Stimulated activated CD4-positive, alpha-beta T cell treated with anti-CD3 and anti-CD28 coated beads, Interleukin-4, amount 100 ng/mL, for 24 hours (primary cell): Measurements from ENCODE around the gene UBE3D.
"Not testable (repeated sequence)": the region's sequence is repeated elsewhere in the genome, so short reads cannot be mapped to it uniquely, and the experiment has no call there.

Experiments used
- DNase-seq: peaks from one replicate; pipeline ENCODE4 v3.0.0-alpha.2; 2020

Gene UBE3D

DNA sequence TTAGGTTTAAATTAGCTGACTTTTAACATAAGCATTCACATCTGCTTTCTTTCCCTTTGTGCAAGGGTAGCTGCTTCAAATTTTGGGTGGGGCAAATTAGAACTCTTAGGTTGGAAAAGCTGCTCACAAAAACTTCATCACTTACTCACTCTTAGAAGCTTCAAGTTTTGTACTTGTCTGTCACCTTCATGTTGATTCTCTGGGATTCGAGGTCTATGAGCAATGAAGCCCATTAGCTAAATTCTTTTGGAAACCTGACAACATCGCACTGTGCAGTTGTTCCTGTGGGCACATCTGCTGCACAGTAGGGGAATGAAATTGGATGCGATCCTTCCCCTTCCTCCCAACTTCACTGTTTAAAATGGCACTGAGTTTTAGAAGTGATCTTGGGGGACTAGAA is 156.1 kb downstream of the UBE3D start:
- no peak for DNase-seq

DNA sequence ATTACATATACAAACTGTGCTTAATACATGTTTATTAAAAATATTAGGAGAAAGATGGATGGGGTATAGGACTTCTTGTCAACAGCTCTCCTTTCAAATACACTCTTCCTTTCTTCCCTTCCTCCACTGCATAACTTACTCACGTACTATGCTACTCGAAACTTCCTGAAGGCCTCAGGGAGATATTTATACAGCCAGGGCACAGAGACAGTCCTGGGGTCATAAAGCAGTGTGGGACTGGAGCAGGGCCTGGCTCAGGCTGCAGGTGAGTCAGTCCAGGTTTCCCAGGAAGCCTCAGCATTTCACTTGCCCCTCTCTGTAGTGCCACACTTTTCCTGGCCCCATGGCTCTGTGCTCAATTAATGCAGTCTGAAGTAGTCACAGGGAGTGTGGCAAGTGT is 157.0 kb downstream of the UBE3D start:
- no peak for DNase-seq

DNA sequence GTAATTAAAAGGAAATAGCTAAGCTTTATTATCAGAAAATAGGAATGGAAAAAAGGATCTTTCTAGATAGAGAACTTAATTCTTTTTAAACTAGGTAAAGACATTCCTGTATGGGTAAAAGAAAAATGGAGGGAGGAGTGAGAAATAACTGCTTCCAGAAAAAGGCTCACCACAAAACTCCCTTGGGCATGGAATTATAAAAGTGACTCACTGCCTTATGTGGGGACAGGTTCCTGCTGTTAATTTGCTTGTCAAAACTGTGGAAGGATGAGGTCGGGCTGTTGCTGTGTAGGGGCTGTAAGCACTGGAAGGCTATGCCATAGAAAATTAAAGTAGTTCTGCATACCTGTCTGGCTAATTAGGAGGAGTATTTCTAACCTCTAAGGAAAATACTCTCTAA is 158.7 kb downstream of the UBE3D start:
- DNase-seq, result no peak

DNA sequence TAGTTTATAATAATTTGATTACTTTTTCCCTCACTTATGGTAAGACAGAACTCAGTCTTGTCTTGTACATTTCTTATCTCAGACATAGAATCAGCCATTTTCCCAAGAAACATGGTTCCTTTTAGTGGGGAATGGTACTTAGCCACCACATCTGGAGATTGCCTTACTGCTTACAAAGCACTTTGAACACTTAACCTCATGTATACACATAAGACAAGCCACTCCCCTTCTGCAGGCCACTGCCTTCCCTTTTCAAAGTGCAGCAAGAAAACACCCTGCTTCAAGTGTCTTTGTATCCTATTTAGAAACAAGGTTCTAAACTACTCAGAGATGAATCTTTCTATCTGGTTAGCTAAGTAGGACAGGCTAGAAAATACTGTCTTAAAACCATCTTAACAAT is 159.2 kb downstream of the UBE3D start:
- no peak for DNase-seq

DNA sequence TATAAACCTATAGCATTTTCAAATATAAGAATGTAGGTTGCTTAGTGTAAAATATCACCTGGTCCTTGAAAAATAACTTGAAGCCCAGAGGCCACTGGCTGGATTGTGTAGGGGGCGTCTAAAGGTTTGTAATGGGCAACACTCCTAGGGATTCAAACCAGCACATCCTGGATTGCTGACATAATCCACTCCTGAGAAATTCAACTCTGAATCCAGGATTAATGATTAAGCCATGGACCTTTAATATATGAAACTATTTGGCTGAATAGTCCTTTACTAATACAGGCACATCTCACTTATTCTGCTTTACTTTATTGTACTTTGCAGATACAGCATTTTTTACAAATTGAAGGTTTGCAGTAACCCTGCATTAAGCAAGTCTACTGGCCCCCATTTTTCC is 160.8 kb downstream of the UBE3D start:
- no peak for DNase-seq

DNA sequence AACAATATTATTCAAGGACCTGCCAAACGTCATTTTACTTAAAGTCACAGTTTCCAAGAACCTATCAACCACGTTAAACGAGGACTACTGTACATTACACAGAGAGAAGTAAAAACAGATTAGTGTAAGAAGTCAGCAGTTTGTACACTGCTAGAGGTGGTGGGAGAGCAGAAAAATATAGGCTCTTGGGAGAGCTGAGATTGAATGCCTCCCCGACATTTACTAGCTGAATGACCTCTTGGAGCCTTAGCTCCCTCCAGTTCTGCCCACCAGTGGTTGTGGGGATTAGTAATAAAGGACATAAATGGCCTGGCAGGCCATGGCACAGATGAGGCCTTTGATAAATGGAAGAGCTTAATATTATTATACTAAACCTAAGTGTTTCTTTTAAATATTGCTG is 161.4 kb downstream of the UBE3D start:
- no peak for DNase-seq

DNA sequence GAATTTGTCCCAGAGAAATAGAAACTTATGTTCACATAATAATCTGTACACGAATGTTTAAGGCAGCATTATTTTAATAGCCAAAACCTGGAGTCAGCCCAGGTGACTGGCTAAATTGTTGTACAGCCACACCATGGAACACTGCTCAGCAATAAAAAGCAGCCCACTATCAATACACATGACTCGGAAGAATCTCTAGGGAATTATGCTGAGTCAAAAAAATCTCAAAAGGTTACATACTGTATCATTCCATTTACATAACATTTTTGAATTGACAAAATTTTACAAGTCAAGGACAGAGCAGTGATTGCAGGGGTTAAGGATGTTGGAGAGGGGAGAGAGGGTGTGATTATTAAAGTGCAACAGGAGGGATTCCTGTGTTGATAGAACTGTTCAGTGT is 163.4 kb downstream of the UBE3D start:
- no peak for DNase-seq

DNA sequence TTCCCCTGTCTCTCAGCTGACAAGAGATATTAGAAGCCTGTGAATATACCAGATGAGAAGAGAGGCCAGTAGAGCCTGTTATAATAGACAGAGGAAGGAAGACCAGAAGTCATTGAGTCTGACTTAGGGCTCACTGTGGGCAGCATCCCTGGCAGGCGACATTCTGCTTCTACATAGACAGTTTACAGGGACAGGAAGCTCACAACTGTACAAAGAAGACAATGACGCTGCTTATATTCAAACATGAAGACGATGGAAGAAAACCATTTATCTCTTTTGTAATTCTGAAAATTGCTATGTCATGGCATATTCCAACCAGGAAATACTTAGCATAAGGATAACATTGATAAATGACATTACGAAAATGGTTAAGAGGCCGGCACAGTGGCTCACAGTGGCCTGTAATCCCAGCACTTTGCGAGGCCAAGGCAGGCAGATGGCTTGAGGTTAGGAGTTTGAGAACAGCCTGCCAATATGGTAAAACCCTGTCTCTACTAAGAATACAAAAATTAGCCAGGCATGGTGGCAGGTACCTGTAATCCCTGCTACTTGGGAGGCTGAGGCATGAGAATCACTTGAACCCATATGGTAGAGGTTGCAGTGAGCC is 170.9 kb downstream of the UBE3D start:
- DNase-seq, result no peak

DNA sequence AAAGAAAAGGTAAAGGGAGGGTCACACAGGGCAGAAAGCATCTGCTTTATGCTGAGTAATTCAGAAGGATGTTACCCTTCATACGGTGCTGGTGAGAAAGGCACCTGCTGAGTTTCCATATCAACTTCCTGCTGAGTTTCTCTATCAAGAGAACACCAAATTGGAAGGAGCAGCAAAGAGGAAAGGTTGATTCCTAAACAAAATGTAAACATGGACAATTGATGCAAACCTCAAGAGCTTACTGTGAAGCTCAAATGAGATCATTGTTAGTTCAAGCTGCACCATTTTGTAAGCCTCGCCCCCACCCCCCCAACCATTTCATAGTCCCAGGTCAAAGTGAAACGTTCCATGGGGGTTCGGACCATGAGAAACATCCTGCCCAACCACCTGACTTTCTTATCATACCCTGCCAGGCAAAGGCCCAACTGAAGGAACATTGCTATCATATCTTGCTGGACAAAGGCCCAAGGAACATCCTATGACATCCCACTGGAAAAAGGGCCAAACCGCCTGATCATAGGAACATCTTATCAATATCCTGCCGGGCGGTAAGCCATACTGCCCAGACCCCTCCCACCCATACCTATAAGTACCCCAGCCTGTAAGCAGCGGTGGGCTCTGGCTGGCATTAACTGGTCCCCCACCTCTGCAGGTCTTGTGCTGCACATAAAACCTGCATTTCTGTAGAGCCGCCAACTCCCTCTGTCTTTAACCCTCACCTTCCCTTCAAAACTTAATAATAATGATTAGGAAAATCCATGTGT is 171.6 kb downstream of the UBE3D start:
- no peak for DNase-seq

DNA sequence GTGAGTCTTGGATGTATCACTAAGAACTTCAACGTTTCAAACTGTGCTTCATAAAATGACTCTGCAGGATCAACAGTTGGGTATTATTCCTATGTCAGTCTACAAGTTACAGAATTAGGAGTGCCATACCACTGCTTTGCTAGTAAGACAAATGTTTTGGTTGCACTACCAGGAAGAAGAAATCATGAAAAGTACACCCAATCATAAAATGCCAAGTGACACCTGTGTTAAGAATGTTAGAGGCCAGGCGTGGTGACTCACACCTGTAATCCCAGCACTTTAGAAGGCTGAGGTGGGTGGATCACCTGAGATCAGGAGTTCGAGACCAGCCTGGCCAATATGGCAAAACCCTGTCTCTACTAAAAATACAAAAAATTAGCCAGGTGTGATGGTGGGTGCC is 174.1 kb downstream of the UBE3D start:
- not testable (repeated sequence) for DNase-seq

DNA sequence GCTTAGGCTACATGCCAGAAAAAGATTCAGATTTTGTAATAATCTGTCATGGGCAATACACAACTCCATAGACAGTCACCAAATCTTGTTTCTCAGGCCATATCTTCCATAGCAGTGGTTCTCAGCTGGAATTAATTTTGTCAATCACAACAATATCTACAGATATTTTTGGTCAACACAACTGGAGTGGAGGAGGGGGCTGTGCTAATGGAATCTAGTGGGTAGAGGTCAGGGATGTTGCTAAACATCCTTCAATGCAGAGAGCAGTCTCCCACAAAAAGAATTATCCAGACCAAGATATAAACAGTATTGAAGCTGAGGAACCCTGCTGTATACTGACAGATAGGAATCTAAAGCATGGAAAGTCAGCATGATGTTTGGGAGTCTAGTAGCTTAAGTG is 174.6 kb downstream of the UBE3D start:
- DNase-seq, result no peak

DNA sequence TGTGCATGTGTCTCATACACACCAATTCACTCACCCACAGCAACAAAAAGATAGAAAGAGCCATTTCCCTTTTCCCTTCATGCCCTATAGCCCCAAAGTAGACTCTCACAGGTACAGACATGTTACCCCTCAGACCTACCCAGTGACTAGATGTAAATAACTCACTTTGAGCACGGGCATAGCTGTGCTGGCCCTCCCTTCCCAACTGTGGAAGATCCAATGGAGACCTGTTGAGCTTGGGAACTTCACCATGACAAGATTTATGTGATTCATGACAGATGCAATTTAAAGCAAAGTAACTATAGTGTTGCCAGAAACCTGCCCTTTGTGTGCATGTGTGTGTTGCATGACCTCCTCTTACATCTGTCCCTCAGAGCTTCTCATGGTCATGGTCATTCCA is 175.4 kb downstream of the UBE3D start:
- DNase-seq, result no peak

DNA sequence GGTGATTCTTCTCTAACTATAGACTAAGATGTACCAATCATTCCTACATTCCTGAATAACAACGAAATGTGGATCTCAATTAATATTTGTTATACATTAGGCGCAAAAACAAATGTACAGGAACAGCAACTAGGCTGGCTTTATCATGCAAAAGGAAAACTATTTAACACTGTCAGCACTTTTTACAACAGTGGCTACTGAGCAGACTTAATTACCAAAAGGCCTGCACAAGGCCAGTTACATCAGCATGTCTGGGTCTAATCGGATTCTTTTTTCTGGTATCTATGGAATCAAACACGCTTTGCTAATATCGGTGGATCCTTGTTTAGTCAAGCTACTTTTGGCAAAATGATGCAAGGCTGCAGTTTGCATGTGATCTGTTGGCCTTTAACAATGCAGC is 176.5 kb downstream of the UBE3D start:
- DNase-seq, result no peak

DNA sequence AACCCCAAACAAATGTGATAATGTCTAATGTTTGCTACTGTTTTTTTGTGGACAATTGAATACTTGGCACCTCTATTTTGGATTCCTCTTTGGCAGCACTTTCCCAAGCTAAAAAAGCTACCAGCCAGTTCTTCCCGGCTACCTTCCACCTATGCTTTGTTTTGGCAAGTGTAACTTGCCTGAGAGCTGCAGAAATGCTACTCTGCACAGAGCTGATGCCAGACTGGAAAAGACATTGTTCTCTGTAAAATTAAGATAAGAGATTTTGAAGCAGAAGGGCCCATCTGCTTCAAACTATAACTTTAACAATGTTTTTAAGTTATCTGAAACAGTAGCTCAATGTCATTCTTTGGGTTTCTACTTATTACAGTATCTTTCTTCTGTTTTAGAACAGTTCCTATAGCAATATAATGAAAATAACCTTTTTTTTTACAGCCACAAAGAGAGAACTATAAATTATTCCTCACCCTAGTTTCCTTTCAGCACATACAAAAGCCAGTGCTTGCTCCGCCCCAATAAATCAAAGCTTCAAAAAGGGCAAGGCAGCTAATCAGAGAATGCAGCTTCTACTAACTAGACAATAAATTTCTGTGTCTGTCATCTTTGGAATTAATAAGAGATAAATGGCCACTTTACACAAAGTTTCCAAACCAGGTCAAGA is 183.1 kb downstream of the UBE3D start:
- DNase-seq, result no peak

DNA sequence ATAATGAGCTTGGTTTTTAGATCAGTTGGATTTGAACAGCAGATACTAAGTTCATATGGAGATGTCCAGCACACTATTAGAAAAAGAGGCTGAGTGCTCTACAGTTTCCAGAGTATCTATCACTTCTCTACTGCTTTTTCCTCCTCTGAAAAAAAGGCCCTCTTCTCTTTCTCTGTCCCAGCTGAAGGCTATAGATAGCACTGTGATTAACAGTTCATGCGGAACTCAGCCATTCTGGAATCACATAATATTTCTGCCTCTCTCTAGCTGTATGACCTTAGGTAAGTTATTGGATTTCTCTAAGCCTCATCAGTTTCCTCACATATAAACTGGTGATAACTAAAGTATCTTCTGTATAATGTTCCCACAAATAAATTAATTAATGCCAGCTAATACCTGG is 184.1 kb downstream of the UBE3D start:
- DNase-seq, result no peak

DNA sequence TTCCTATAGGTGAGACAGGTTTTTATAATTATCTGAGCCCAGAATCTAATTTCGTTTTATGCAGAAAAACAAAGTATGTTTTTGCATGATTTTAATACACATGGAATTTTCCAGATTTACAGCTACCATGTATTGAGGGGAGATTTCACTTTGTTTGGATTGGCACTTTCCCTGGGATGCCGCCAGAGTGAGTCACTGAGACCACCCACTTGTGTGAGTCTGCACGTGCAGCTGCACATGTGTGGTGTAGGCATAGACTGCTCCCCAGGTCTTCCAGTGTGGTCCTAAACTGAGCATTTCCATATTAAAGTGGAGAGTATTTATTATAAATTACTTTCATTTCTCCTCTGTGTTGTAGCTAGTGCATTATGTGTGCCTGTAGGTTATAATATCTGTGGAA is 186.8 kb downstream of the UBE3D start:
- DNase-seq, result no peak

DNA sequence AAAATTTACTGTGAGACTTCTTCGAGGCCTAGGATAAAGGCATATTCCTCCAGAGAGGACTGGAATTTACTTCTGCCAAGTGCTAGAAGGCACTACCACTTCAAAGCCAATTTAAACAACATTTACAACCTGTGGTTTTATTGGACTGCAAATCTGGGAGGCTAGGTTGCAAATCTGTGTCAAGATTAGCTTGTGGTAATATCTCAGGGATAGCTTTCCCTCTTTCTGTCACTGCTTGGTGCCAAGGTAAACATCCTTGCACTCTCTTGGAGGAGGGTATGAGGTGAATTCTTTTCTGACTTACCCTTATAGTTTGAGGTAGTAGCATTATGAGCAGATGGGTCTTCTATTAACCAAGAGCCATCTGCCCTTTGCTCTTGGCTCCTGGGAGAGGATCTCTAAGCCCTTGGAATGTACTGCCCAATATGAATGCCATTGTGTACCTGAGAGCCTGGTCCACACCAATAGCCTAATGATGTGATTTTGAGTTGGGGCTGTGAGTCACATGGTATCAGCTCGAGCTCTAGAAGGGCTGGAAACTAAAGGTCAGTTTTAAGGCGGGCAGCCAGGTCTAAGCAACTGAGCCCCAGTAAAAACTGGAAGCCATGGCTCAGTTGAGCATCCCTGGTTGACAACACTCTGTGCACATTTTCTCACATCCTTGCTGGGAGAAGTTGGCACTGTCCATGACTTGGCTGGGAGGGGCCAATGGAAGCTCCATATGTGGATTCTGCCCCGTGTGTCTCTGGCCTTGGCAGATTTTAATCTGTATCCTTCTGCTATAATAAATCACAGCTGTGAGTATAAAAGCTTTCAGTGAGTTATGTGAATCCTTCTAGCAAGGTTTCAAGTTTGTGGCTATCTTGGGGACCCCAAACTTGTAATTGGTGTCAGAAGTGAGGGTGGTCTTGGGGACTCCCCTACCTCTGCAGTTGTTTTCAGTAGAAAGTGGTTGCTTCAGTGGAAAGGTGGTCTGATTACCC is 188.1 kb downstream of the UBE3D start:
- no peak for DNase-seq

DNA sequence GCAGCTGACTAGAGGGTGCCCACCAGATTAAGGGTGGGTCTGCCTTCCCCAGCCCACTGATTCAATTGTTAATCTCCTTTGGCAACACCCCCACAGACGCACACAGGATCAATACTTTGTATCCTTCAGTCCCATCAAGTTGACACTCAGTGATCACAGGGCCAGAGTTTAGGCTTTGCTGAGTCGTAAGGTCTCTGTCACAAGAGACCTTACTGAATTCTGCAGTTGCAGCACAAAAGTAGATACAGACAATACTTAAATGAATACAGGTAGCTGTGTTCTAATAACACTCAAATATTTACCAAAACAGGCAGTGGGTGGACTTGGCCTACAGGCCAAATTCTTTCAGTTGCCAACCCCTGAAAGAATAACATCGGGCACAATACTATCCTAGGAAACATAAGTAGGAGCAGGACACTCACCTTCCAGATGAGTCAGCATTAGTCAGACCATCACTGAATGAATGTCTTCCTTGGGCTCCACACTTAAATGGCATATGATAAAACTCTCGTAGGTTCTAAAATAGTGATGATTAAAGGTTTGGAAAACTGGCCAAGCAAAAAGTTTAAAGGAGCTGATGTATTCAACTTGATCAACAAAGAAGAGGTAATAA is 190.0 kb downstream of the UBE3D start:
- no peak for DNase-seq

DNA sequence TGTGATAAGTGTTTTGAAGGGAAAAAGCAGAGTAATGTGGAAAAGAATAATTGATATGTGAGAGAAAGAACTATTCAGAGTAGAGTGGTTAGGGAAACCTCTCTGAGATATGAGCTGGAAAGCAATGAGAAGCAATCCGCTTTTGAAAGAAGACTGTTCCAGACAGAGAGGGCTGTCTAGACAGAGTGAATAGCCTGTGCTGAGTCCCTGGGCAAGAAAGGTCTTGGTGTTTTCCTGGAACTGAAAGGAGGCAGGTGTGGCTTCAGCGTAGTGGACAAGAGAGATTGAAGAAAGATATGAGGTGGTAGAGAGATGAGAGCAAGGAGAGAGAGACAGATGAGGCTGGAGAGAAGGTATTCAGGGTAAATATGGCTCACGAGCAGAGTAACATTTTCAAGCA is 190.8 kb downstream of the UBE3D start:
- DNase-seq, result no peak

DNA sequence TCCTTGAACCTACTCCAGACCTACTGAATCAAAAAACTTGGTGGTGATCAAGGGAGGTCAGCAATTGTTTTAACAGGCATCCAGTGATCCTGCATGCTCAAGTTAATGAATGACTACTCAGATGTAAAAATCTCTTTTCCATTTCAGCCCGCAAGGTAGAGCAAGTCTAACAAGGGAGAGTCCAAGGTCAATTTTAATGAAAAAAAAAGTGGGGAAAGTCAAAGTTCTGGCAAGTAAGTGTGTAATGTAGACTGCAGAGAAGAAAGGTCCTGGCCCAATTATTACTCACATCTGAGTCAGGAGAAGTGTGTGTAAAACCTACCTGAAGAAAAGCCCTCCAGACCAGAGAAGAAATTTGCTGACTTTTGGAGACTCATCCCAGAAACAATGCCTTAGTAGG is 193.5 kb downstream of the UBE3D start:
- no peak for DNase-seq

DNA sequence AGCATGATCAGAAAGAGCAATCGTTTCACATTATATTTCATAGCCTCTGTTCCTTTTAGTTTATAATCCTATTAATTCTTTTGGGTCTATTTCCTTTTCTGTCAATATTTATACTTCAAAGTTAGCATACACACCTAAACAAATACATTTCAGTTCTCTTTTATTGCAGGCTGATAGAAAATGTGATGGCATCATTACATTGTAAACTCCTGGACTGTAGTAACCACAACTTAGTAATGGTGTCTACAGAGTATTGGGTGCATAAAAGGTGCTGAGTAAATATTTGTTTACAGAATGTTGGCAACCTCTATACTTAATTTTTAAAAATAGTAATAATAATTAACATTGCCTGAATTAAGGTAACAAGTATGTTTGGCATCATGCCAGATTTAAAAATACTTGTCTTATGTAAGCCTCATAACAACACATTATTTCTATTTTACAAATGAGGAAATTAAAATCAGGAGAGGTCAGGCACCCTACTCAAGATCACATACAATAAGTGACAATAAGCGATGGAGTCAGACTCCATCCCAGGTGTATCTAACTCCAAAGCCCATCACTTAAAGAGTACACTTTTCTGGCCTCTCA is 195.0 kb downstream of the UBE3D start:
- no peak for DNase-seq

DNA sequence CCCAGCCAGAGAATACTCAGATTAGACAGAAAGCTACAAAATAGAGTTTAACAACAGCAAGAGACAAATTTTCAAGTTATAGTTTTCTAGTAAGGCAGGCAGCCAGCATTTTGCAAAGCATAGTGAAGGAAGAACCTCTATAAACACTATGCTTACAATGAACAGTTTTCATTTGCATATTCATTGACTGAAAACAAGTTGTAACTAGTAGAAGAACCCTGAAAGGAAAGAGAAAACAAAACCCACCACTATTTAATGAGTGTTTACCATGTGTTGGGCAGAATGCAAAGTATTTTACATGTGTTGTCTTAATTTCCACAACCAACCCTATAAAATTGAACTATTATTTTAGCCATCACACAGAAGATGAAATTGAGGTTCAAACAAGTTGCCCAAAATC is 196.1 kb downstream of the UBE3D start:
- DNase-seq, result no peak
